BE2C (cell line): ENCODE measurements around the gene IRF2BPL.
A peak's percentile ranks its signal among the peaks of the same experiment; 100 is the strongest.

ENCODE experiments used
- DNase-seq: peaks from one replicate; pipeline ENCODE4 v3.0.0-alpha.2; 2020
- H3K27me3 ChIP-seq: fragments of 250-450 bp; sonication (Bioruptor Pico); 2 replicates; pipeline ENCODE4 v1.5.1; 2020; ENCODE audit warnings: mild to moderate bottlenecking
- H3K36me3 ChIP-seq: fragments of 250-450 bp; sonication (Bioruptor Pico); 2 replicates; pipeline ENCODE4 v1.5.1; 2020; ENCODE audit warnings: mild to moderate bottlenecking
- H3K4me1 ChIP-seq: fragments of 250-450 bp; sonication (Bioruptor Pico); 2 replicates; pipeline ENCODE4 v1.5.1; 2020
- H3K4me3 ChIP-seq: 2 replicates; pipeline ENCODE4 v1.5.1; 2011; ENCODE audit warnings: low read depth, low read length
- H3K9me3 ChIP-seq: fragments of 250-450 bp; sonication (Bioruptor Pico); 2 replicates; pipeline ENCODE4 v1.5.1; 2020
- CTCF ChIP-seq: IDR thresholded peaks from 2 replicates; pipeline ENCODE4 v1.5.1; 2012; ENCODE audit warnings: mild to moderate bottlenecking, low read depth, low read length

Gene IRF2BPL

GRCh38 chr14:77037215-77037937 is 8.9 kb upstream of the IRF2BPL start:
- Histone ChIP-seq H3K4me1 (peaks cover 42% of the 10 kb centered on the region), H3K4me3 (no peak overlapping the region), H3K9me3 (no peaks in the 10 kb centered on the region), H3K27me3 (no peaks in the 10 kb centered on the region), H3K36me3 (no peaks in the 10 kb centered on the region)
- no peak for DNase-seq
- no peak for TF ChIP-seq CTCF

DNA sequence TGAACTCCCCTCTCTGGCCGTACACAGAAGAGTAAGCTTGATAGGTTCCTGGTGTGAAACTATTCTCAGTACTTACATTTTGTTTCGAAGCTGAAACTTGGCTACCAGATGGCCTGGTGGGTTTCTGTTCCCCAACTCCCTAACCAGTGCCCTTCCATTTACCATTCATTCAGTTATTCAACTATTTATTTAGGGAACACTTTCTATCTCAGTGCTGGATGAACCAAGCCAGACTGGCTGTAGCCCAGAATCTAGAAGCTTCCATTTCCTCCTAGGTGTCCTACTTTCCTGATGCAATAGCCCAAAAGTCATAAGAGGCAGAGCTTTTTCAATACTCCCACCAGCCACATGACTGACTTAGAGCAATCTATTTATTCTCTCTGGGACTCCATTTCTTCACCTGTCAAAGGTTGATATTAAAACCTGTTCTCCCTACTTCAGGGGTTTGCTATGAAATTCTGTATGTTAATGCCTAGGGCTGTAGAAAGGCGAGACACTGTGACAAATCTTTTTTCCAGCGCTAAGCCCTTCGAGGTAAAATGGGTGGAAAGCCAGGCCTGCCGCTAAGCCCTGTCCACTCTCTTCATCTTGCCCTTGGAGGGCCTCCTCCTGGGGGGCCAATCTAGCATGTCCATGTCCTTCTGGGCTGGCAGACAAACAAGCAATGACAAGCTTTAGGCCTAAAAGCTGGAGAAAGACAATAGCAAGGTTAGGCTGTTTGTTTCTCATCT is 8.1 kb upstream of the IRF2BPL start:
- Histone ChIP-seq H3K4me3 (no peak overlapping the region), H3K36me3 (no peaks in the 10 kb centered on the region), H3K9me3 (no peaks in the 10 kb centered on the region), H3K4me1 (peaks cover 39% of the 10 kb centered on the region), H3K27me3 (no peaks in the 10 kb centered on the region)
- TF ChIP-seq CTCF, result no peak
- no peak for DNase-seq

DNA sequence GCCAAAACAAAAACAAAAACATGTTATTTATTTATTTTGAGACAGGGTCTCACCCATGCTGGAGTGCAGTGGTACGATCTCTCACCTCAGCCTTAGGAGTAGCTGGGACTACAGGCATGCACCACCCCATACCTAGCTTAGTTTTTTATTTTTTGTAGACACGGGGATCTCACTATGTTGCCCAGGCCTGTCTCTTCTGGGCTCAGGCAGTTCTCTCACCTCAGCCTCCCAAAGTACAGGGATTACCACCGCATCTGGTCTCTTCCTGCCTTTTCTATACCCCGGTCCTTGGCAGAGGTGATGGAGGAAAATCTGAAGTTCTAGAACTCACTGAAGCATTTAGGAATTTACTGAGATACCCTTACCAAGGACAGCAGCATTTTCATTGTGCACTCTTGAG is 6.8 kb upstream of the IRF2BPL start:
- DNase-seq, result no peak
- Histone ChIP-seq H3K4me1 (peaks cover 36% of the 10 kb centered on the region), H3K27me3 (no peaks in the 10 kb centered on the region), H3K36me3 (no peaks in the 10 kb centered on the region), H3K9me3 (no peaks in the 10 kb centered on the region), H3K4me3 (no peak overlapping the region)
- TF ChIP-seq CTCF, result no peak

DNA sequence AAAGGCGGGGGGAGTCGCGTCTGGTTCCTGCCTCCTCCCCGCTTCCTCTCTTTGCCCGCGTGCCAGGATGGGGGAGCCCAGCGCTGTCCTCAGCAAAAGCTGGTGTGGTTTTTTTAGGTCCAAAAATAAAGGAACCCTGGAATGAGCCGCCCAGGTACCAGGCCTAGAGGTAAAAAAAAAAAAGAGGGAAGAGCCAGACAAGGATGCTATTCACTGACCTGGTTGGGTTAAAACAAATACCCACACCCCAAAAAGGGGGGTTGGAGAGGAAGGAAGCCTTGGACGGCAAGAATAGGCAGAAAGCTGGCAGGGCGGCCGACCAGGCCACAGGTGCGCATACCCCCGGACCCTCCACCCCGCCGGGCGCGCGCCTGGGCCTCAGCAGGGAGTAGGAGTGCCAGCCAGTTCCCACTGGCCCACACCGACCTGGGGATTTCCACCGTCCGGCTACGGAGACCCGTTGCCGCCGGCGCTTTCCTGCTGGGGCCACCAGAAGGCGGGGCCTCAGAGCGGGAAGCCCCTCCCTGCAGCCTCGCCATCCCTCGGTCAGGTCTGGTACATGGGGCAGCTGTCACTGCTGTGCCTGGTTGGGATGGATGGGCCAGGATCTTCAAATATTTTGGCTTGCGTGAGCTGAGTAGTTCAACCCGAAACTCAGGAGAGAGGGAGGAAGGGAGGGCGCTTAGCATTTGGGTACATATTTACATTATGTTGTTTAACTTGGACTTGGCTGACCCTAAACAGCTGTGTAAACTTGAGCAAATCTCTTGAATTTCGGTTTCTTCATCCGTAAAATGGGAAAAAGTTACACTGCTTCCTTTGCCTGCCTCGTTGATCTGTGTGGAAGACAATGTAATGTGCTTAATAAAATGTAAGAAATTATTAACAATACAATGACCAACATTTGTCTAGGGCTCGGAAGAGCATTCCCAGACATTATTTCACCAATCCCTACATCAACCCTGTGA is 5.4 kb upstream of the IRF2BPL start:
- TF ChIP-seq CTCF, result no peak
- Histone ChIP-seq H3K4me3 (peak overlapping the region; percentile 62), H3K4me1 (peaks cover 35% of the 10 kb centered on the region), H3K27me3 (no peaks in the 10 kb centered on the region), H3K36me3 (no peaks in the 10 kb centered on the region), H3K9me3 (no peaks in the 10 kb centered on the region)
- DNase-seq, result peak; percentile 94

DNA sequence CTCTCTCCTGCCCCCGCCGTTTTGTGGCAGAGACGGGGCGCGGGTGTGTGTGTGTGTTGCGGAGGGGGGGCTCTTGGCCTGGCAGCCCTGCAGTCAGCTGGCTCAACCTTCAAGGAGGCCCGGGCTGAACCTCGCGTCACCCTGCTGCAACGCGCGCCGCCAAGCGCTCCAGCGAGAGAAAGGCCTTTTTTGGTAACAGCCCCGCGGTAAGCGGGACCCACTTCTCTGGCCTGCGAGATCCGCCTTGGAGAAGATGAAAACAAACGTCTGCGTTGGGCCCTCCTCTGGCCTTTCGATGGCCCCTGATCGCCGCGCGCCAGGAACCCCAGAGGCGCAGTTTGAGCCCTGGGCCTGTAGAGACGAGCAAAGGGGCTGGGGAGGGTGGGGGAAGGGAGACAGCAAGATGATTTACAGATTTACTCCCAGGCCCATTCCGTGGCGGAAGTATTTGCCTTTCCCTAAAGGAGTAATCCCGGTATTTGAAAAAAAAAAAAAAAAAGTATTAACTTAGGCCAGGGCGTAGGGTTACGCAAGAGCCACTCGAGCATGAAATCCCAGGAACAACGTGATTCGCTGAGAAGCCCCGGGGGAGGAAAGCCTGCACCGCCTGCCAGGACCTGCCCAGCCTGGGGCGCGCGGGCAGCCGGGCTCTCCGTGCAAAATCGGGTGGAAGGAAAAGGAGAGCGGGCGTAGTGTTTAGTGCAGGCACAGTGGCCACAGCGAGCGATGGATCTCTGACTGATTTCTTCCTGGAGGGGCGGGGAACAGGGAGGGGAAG is 4.5 kb upstream of the IRF2BPL start:
- peak overlapping the region; percentile 62 for H3K4me3 ChIP-seq
- no peaks in the 10 kb centered on the region for H3K9me3 ChIP-seq
- peaks cover 28% of the 10 kb centered on the region for H3K4me1 ChIP-seq
- peak; percentile 97 for DNase-seq
- peak; percentile 11; the same call in 1 of the 2 replicates for TF ChIP-seq CTCF
- H3K36me3 ChIP-seq, result no peaks in the 10 kb centered on the region; the same call in 1 of the 2 replicates
- no peaks in the 10 kb centered on the region for H3K27me3 ChIP-seq
